Hematopoietic multipotent progenitor cell treated with erythropoietin and hydrocortisone succinate and interleukin-3 and kit ligand, for 17 days (in vitro differentiated cells): ENCODE data around the gene CCN2.

Source experiments
- DNase-seq: peaks from one replicate; pipeline ENCODE4 v3.0.0-alpha.2; 2015; ENCODE audit warnings: low spot score

The CCN2 gene

DNA sequence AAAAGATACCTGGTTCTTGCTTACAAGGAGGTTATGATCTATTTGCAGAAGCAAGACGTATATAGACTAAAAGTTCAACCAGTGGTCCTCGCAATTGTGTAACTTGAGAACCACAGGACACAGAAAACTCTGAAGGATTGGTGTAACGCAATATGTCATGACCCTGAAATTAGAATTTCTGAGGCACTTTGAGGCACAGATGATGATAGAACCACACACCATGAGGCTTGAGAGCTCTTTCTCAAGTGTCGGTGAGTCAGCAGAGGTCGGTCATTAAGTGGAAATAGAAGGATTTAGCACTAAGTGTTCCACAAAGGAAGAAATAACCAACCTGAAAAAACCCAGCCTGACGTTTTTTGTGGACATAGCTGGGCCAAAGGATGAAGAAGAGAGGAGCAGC lies 15.3 kb upstream of the CCN2 start:
- DNase-seq: no peak

DNA sequence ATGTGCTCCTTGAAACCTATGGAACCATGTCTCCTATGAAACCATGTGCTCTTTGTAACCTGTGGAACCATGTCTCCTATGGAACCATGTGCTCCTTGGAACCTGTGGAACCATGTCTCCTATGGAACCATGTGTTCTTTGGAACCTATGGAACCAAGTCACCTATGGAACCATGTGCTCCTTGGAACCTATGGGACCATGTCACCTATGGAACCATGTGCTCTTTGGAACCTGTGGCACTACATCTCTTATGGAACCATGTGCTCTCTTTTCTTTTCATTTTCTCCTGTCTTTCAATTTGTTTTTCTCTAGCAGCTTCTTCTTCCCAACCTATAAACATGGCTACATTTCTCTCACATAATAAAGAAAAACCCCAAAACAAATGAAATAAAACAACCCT lies 11.9 kb upstream of the CCN2 start:
- DNase-seq: no peak

DNA sequence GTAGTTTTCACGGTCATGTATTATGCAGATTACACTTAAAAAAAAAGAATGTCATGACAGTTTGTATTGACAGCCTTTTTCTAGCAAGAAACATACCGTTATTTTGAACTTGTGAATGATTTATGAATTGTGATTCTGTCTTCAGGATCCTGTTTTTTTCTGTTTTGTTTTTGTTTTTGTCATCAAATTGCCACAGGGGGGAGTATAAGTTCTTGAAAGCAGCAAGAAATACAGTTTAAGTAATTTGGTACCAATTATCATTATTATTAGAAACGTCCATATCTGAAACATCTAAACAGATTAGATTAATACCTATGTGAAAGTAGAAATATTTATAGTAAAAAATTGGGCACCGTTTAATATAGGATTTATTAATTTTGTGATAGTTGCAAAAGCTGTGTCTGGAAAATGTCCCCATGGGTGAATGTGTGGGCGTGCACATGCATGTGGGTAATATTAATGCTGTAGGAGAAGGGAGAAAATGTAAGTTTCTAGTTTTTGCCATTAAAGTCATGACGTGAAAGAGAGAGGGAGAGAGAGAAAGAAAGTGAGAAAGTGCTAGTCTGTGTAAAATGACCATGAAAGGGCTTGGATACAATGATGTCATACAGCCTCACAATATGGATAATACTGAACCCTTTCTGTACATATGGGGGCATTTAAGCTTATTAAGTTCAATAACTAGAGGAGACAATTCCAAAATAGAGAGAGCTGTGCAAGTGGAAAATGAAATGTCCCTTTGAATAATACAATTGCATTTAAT lies 9.4 kb upstream of the CCN2 start:
- DNase-seq: no peak

DNA sequence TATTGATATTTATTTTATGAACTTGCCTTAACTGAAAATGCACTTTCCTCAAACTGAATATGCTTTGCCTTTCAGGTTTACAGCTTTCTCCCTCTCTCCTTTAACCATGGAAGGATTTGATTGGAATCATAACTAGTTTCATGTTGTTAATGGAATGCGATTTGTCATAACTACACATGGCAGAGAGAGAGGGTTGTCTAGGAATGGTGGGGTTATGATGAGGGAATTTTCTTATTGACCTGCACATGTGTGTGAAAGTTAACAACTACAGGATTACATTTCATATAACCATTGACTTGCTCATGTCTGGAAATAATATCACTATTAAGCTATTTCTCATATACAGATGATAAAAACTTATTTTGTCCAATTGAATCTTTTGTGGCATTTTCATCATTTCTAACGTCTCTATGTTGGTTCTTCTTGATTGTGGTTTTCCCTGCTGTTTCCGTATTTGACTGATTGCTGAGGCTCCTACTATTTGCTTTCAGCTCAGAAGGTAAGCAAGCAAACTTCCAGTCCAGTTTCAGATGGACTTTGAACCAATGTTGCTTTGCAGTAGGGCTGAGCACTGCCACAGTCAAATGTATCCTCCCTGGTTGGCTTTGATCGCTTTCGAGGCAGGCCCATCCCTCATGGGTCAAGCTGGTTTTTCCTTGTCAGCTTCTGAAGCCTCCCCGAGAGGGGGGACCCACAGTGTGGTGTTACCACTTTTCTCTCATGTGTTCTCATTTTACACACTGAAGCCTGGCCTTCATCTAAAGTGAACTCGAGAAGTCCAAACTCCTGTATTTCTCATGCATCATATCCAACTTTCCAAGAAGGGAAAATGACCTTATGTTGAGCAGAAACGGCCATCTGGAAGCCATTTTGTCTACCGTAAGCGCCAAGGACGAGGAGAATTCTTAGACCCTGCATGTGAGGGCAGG lies 7.6 kb upstream of the CCN2 start:
- DNase-seq: no peak

DNA sequence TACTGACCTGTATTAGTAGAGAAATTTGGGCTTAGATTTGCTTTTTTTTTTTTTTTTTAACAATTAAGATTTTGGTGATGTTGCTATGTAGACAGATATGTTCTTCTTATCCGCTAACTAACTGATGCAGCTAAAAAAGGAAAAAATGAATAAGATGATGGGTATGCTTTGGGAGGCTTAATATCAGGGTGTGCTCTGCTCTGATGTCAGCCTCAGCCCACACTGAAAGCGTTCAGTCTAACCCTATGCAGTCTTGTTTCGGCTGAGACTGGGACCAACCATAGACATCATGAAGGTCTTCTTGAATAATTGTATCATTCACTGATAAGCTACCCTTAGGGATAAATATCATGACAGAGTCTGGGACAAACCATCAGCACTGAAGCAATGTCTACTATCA lies 6.9 kb upstream of the CCN2 start:
- DNase-seq: no peak

DNA sequence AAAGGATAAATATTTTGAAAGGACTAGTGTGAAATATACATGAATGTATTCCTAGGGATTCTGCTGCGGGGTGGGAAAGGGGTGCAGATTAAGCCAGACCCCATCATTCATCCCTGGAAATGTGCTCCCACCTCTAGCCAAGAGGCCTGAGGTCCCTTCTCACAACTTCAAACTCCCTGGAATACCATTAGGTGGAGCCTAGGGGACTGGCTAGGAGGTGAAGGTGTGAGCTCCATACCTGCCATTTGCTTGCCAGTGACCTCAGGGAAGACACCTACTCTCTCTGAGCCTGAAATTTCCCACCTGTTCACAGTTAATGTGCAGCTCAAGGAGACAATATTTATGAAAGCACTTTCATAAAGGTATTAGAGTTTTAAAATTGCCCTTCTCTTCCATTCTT lies 4.7 kb upstream of the CCN2 start:
- DNase-seq: no peak

DNA sequence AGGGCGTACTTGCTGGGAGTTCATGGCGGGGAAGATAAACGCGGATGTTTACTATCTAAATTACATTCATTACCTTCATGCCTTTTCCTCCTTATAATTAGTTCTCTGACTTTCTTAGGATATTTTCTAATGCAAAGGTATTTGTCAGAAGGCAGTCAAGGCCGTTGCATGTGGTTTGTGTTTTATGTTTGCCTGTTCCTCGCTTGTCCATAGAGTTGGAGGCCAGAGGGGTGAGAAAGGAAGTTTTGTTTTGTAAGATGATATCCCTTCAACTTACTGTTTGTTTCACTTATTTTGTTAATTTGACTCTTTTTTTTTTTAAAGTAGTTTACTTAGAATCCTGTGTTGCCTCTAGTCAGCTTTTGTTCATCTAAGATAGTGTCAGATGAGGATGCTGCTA lies 4.0 kb upstream of the CCN2 start:
- DNase-seq: no peak

DNA sequence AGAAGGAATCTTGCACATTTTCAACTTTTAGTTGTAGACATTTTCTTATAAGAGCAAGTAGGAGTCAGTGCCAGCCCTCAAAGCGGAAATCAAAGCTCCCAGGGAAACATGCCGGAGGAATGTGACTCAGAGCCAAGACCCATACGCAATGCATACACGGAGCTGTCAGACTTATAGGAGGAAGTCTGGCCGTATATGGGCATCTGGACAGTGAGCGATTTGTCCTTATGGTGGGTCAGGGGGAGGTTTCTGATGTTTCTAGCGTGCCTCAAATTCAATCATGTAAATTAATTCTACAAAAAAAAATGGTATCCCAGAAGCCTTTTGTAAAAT lies 3.6 kb upstream of the CCN2 start:
- DNase-seq: no peak

DNA sequence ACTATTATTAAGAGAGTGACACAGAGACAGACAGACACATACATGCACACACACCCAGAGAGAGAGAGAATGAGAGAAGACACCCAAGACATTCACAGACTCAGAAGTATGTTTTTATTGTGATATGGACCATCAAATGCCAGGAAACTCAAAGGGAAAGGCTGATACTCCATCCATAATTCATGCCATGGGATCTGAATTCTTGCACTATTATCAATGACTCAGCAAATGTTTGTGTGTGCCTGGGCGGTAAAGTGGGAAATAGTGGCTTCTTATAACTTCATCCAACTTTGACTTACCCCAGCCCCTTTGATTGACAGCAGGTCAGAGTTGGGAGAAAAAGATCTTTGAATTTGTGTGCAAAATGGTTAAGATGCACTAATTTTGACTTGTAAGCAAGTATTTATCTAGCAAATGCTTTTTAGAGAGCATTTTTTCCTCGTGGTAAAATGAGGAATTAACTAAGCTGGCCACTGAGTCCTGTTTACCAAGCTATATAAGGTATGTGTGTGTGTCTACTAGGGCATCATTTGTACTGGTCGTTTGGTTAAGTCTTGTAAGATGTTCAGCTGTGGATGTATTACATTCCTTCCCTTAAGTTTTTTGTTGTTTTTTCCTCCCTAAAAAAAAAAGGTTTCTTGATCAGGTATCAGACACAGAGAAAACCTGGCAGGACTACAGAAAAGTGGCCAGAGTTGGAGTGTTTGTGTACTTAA lies 3.0 kb upstream of the CCN2 start:
- DNase-seq: no peak

DNA sequence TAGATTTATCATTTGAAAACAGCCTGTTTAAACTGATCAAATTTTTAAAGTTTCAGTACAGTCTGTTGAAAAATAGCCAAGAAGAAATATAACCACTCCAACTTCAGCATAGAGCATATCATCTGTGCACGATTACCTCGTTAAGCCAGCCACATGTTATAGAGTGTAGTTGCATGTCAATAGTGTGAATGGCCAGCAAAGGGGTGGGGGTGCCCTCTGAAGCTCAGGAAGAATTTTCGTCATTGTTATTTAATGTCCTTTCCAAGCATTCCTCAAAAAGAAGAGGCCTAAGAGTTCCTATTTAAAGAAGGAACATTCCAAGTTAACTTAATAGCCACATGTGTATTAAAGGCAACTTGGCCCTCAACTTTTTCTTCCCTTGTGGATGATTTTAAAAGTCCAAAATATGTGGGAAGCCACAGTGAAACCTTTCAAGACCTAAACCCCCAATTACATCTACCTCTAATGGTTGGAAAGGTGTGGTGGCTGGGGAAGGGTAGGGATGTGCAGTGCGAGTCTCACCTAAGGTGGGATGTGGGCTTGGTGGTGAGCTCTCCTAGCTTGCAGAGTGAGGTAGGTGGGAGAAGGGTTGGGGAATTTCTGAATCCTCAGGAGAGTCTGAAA lies 1.8 kb upstream of the CCN2 start:
- DNase-seq: no peak

DNA sequence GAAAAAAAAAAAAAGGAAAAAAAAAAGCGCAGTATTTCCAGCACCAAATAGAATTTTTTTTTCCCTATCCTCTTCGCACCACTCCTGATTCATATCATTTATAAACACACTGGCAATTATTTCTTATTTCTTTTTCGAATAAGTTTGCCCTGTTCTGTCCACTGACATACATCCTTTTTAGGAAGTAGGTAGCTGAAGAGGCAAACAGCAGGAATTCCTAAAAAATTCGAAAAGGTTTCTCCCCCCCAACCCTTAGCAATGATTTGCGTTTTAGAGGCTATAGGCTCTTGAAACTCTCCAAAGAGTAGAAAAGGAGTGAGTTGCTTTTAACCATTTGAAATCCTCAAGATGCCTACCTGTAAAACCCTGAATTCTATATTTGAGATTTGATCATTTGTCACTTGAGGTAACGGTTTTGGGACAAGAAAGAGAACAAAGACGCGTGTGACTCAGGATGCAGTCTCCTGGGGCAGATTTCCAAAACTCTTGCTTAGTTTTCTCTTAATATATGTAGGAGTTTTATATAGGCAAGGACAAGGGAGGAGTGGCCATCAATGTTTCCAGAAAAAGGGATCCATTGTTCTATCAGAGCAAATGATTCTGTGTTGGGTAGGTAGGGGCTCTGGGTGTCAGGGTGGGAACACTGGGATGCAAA lies 531 bp upstream of the CCN2 start:
- DNase-seq: no peak

DNA sequence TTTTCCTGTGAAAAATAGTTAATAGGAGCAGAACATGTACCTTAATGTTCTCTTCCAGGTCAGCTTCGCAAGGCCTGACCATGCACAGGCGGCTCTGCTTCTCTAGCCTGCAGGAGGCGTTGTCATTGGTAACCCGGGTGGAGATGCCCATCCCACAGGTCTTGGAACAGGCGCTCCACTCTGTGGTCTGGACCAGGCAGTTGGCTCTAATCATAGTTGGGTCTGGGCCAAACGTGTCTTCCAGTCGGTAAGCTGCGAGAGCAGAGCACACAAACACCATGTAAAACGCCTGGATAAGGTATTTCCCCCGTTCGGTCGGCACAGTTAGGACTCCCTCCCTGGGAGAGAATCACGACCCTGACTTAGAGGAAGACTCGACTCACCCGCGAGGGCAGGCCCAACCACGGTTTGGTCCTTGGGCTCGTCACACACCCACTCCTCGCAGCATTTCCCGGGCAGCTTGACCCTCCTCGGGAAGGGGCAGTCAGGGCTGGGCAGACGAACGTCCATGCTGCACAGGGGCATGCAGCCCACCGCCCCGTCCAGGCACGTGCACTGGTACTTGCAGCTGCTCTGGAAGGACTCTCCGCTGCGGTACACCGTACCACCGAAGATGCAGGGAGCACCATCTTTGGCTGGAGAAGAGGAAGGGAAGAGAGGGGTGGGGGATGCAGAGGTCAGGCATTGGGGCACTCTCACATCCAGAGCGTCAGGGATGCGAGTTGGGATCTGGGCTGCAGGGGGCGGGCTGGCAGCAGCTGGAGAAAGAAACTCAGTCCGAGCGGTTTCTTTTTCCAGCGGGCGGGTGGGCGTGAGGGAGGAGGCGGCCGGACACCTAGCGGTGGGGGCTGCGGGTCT lies 1.0 kb downstream of the CCN2 start:
- DNase-seq: no peak

DNA sequence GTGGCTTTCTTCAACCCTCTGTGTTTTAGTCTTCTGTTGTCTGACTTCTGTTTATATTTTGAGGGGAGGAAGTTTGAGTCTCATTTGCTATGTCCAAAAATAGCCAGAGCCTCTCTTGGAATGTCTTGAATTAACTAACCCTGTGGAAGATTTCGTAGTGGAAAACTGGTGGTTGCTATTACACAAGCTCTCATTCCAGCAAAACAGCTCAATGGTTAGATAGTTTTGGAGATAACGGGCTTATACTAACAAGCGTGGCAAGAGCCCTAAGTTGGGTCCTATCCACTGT lies 1.6 kb downstream of the CCN2 start:
- no peak for DNase-seq

DNA sequence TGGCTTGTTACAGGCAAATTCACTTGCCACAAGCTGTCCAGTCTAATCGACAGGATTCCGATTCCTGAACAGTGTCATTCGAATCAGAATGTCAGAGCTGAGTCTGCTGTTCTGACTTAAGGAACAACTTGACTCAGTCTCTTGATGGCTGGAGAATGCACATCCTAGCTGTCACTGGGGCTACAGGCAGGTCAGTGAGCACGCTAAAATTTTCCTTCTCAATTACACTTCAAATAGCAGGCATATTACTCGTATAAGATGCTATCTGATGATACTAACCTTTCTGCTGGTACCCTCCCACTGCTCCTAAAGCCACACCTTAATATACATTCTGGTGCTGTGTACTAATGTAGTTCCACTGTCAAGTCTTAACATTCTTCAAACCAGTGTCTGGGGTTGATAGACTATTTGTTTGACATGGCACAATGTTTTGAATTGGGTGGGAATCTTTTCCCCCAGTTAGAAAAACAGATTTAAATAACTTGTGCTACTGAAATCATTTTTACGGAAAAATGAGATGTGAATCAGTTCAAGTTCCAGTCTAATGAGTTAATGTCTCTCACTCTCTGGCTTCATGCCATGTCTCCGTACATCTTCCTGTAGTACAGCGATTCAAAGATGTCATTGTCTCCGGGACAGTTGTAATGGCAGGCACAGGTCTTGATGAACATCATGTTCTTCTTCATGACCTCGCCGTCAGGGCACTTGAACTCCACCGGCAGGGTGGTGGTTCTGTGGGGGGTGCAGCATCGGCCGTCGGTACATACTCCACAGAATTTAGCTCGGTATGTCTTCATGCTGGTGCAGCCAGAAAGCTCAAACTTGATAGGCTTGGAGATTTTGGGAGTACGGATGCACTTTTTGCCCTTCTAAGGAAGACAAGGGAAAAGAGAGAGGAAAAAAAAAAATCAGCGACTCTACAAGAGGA lies 2.2 kb downstream of the CCN2 start:
- DNase-seq: no peak

DNA sequence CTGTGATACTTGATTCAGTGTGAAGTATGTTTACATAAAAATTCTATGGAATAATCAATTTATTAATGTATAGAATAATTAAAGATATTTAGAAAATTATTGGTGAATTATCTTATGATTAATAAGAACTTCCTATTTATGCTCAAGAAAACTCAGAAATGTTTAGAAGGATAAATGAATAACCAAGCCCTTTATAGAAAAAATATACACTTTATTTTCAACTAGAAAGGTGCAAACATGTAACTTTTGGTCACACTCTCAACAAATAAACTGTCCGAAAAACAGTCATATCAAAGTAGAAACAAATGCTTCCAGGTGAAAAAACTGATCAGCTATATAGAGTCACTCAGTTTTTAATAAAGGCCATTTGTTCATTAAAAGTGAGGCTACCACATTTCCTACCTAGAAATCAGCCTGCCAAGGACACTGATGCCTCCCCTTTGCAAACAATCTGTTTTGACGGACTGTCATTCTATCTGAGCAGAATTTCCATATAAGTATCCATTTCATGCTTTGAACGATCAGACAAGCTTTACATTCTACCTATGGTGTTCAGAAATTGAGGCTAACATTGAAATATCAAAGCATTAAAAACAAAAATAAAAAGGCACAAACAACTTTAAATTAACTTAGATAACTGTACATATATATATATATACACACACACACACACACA lies 3.0 kb downstream of the CCN2 start:
- no peak for DNase-seq

DNA sequence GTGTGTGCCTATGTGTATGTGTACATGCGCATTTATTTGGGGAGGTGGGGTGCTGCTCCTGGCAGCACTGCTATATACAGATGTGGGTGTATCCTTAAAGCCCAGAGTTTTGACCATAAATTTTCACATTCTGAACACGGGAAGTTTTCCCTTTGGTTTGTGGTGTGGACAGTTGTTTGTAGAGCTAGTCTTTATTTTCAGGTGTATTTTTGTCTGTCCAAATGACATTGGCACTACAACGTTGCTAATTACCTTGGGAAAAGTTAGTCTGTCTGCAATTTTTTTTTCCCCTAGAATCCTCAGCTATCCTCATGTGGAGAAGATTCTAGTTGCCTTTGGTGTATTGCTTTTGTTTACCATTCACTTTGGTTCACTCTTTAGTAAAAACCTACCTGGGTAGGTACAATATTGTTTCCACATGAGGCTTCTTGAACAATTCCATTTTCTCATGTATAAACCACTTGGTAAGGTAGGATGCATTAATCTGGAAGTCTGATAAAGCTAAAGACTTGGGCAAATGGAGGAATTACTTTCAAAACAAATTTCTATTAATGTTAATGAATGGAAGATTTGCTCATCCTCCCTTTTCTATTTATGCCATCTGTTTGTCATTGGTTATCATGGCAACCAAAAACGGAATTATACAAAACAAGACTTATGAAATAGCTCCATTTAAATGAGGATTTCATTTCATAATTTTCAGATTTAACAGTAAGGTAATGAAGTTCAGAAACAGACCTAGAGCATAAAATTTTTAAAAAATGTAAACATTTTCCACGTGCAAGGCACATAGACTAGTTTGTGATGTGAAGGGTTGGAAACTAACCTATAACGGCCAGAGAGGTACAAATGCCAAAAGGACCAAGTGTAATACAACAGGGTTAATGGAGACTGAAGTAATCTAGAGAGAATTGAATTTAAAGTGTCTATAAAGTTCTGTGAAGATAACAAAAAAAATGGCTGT lies 3.9 kb downstream of the CCN2 start:
- no peak for DNase-seq

DNA sequence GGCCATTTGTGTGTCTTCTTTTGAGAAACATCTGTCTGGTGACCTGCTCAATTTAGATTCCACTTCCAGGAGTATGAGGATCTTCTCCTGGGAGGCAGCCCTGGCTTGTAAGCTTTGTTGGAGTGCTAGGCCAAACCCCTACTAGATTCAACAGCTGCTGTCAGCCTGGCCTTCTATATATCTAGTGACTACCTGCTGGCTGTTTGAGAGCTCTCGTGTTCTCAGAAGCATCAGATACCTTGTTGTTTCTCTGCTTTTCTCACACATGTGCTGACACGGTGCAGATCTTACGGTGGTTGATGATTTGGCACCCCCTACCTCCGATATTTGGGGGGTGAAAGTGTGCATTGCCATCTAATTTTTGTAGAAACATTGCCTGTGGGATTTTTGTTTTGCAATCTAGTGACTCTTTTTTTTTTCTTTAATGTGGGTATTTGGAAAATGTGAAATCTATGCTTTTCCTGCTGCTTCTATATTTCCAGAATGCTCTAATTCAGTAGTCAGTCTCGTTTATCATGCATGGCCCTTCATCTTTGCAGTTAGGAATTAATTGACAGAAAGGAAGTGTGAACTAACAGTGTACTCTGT lies 4.7 kb downstream of the CCN2 start:
- no peak for DNase-seq

DNA sequence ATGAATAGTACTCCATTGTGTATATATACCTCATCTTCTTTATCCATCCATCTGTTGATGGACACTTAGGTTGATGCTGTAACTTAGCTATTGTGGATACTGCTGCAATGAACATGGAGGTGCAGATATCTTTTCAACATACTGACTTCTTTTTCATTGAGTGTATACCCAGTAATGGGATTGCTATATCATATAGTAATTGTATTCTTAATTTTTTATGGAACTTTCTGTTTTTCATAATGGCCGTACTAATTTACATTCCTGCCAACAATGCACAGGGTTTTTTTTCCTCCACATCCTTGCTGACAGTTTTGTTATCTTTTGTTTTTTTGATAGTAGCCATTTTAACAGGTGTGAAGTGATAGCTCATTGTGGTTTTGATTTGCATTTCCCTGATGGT lies 5.2 kb downstream of the CCN2 start:
- no peak for DNase-seq
